ENCODE measurements around the gene MACF1. TPM values are rescaled to one million over a fixed set of nuclear protein-coding genes. Genes with fewer than 3 reads are reported as not detected.

MACF1 gene
- total and polyA plus RNA-seq, 8 donors = 16.8 to 662 (median 236) TPM

DNA sequence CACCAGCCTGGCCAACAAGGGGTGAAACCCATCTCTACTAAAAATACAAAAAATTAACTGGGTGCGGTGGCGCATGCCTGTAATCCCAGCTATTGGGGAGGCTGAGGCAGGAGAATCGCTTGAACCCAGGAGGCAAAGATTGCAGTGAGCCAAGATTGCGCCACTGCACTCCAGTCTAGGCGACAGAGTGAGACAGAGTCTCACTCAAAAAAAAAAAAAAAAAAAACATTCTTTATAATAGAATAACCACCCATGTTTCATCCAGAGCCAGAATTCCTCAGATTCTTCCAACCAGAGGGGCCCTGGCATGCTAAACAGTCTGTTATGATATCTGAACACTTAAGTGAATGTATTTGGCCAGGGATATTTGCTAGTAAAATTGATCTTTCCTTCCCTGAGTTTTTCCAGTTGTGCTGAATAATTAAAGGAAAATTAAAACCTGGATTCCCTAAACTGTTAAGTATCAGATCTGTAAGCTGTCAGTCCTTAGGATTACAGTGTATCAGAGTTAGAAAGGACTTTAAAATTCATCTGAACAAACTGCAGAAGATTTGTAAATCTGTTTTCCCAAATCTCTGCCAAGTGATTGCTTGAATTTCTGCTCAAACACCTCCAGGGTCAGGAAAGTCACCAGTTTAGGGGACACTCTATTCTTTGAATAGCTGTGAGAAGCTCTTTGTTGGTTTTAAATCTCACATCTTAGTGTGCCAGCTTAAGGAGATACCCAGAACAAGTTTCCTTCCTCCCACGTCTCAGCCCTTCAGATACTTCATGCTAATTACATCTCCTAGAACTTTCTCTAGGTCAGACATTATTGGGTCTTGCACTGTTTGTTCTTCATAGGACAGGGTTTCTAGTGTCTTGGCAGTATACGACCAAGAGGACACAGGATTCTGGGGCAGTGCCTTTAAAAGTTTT is 202.3 kb downstream of the MACF1 start:
- Histone ChIP-seq H3K4me3 (no peak overlapping the region), H3K36me3 (no peaks in the 10 kb centered on the region), H3K27me3 (no peaks in the 10 kb centered on the region), H3K4me1 (peaks cover 43 to 69% (median 55%) of the 10 kb centered on the region in 4 donors), H3K9me3 (no peaks in the 10 kb centered on the region), H3K27ac (peak overlapping the region in 4 of 5 donors; percentile 90 to 96 (median 94))
- 61 to 80% (median 76%) methylated on average over 7 of the region's 7 CpGs for WGBS, 5 donors
- no peak for DNase-seq
- TF ChIP-seq CTCF (IDR thresholded peaks at IDR 0.05) = no peak
- intact Hi-C loops (cut with DNase I; ENCODE audit: low total_unique reads) = no loop called here

GRCh38 chr1:39407510-39407895 is 203.0 kb downstream of the MACF1 start:
- WGBS, 5 donors = 37 to 50% (median 43%) methylated on average over 6 of the region's 6 CpGs
- Histone ChIP-seq H3K27ac (peak overlapping the region; percentile 85 to 96 (median 94)), H3K9me3 (no peaks in the 10 kb centered on the region), H3K4me1 (peaks cover 45 to 76% (median 62%) of the 10 kb centered on the region in 4 donors), H3K36me3 (peaks cover under 1 to 6% (median 3%) of the 10 kb centered on the region in 4 donors), H3K4me3 (peak overlapping the region; percentile 63 to 87 (median 74)), H3K27me3 (no peaks in the 10 kb centered on the region)
- no peak for TF ChIP-seq POLR2A (IDR thresholded peaks at IDR 0.05)
- TF ChIP-seq EP300 (IDR thresholded peaks at IDR 0.05) = no peak
- no peak for TF ChIP-seq POLR2AphosphoS5 (IDR thresholded peaks at IDR 0.05)
- TF ChIP-seq CTCF (IDR thresholded peaks at IDR 0.05) = no peak
- intact Hi-C loops (cut with DNase I; ENCODE audit: low total_unique reads) = no loop called here
- DNase-seq = no peak

DNA sequence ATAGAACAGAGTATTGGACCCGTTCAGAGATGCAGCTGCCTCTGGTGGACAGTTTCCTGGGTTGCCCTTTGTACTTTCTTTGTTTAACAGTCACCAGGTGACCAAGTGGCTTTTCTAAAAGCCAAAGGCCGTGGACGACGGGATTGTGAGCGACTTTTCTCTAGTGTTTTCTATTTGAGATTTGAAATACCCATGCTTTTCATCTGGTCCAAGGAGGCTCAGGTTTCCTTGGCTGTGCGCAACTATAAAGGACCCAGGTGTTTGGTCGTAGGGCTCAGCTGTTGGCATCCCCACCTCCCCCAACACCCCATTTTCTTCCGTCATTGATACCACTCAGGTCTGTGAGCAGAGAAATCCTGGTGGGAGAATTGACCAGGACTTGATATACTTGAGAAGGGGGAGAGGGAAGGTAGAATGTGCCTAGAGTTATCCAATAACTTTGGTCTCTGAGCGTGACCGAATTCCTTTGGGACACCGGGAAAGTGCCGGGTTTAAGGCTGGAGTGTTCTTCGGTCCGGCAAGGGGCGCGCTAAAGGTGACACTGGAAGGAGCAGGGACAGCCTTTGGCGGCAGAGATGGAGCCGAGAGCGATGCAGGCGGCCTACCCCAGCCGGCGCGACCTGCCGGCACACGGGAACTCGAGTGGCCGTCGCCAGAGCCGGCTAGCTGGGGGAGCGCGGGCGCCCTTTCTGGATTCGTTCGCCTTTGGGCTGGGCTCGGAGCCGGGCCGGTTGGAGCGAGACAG is 203.6 kb downstream of the MACF1 start:
- DNase-seq = no peak
- H3K27me3 ChIP-seq = no peaks in the 10 kb centered on the region

More for the DNA sequence above, 203.6 kb downstream of the MACF1 start:
- no peak for TF ChIP-seq EP300 (IDR thresholded peaks at IDR 0.05)
- no peak for TF ChIP-seq POLR2AphosphoS5 (IDR thresholded peaks at IDR 0.05)
- no peak for TF ChIP-seq POLR2A (IDR thresholded peaks at IDR 0.05)
- no peak for TF ChIP-seq CTCF (IDR thresholded peaks at IDR 0.05)
- H3K27ac ChIP-seq = peak overlapping the region; percentile 85 to 96 (median 94)
- peaks cover 49 to 81% (median 67%) of the 10 kb centered on the region in 4 donors for H3K4me1 ChIP-seq
- intact Hi-C loops (cut with DNase I; ENCODE audit: low total_unique reads) = no loop called here
- H3K36me3 ChIP-seq = peaks cover 3 to 11% (median 8%) of the 10 kb centered on the region in 4 donors
- WGBS, 5 donors = 5 to 14% (median 10%) methylated on average over 16 to 38 of the region's 38 CpGs
- H3K9me3 ChIP-seq = no peaks in the 10 kb centered on the region
- H3K4me3 ChIP-seq = peak overlapping the region; percentile 63 to 87 (median 74)
